CD4-positive, alpha-beta T cell treated with Interleukin-17A for 4 hours (primary cell): ENCODE data around the gene C20orf202.

Source experiments
- DNase-seq: peaks from one replicate; pipeline ENCODE4 v3.0.0-alpha.2; 2020; ENCODE audit warnings: mixed read lengths

The C20orf202 gene

DNA sequence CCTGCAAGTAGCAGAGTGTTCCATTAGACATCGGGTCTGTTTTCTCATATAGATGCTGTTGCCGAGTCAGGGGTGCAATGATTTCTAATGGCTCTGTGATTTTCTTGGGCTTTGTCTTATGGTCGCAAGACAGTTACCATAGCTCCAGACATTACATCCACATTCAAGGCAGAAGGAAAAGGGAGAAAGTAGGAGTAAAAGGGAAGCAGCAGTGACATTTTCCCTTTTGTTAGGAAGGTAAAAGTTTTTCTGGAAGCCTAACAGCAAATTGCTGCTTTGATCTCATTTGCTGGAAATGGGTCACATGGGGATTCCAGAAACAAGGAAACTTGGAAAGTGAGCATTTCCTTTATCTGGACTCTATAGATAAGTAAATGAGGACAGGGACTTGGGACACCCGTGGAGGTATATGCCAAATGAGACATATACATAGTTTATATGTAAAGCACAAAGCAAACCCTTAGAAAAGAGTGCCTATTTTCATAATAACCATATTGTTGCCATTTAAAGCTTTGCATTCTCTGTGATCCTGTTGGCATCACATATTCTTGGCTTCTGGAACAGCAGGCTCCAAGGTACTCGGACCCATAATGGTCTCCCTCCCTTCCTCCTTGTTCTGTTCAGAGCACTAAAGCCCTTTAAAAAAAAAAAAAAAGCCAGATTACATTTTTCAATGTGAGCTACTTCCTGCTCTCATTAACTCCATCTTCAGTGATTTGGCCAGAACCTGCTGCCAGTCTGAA, at the start of gene C20orf202:
Gene C20orf202, plus strand, starts transcription at position 693 of the 743 bp plus-strand sequence. CDS start 132 bp downstream, outside the sequence.
- DNase-seq, result no peak

DNA sequence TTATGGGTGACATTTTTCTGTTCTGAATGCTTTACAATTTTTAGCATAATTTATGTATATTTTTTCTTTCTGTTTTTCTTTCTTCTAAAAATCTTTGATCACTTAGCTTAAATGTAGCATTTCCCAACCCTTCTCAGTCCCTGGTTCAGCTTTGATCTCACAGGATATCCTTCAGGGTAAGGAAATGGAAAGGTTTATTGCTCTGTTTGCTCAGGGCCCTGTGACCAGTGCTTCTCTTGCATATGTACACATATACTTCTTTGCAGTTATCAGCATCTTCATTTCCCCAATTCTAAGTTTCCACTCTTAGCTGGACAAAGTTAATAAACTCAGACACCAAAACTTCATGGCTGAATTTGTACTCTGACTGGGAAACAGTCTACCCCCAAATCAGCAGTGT, 49.0 kb upstream of the C20orf202 start:
- DNase-seq, result no peak

DNA sequence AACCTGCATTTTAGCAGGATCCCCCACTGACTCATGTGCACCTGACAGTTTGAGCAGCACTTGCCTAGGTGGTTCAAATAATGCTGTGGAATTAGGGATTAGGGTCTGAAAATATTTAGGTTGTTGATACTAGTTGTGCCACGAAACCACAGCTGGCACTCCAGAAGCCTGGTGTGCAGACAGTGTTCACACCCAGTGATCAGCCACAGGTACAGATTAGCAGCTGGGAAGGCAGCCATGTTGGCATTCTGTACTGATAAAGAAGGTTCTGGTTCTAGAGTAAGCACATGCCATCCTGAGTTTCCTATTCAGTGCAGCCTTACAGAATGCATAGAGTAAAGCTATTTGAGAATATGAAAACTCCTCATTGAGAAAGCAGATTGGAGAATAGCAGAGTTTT, 48.6 kb upstream of the C20orf202 start:
- DNase-seq, result no peak

DNA sequence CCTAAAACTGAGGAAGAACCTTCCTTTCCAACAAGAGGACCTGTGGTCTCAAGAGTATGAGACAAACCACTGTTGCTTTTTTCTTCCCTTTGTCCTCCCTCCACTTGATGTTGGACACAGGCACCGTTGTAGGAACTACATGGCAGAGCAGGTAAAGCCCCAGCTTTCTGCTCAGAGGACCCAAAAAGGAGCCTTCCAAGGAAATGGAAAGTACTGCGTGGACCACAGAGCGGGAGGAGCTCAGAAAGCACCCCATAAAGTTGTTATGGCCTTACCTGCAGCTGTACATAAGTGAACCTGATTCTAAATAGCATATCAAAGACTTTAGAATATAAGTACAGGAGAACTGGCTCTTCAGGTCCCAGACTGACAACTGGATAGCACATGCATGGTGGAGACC, 47.9 kb upstream of the C20orf202 start:
- DNase-seq, result no peak

DNA sequence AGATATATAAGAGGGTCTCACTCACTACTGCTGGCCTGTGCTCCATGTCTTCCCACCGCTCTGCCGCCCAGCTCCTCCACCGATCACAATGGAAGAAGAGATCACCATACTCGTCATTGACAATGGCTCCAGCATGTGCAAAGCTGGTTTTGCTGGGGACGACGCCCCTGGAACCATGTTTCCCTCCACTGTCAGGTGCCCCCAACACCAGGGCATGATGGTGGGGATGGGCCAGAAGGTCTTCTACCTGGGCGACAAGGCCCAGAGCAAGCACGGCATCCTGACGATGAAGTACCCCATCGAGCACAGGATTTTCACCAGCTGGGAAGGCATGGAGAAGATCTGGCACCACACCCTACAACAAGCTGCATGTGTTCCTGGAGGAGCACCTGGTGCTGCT, 42.8 kb upstream of the C20orf202 start:
- DNase-seq, result no peak

DNA sequence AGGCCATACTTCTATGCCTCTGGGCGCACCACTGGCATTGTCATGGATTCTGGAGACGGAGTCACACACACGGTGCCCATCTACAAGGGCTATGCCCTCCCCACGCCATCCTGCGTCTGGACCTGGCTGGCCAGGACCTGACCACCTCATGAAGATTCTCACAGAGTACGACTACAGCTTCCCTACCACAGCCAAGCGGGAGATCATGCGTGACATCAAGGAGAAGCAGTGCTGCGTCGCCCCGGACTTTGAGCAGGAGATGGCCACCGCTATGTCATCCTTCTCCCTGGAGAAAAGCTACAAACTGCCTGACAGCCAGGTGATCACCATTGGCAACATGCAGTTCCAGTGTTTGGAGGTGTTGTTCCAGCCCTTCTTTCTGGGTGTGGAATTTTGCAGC, 42.3 kb upstream of the C20orf202 start:
- no peak for DNase-seq

DNA sequence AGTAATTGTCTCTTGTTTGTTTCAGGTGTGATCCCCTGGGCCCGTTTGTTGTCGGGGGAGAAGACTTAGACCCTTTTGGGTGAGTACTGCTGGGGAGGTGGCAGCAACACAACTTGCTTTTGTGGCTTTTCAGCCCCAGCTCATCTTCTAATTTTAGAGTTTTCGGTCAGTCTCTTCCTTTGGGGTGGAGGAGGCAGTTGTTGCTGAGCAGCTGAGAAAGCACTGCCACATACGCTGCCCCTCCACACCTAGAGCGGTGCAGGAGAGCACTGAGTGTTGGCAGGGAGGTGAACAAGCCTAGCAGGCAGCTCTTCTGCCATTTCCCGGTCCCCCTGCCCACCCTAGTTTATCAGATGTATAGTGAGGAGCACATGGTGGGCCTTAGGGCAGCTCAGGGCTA, 40.1 kb upstream of the C20orf202 start:
- DNase-seq, result no peak

DNA sequence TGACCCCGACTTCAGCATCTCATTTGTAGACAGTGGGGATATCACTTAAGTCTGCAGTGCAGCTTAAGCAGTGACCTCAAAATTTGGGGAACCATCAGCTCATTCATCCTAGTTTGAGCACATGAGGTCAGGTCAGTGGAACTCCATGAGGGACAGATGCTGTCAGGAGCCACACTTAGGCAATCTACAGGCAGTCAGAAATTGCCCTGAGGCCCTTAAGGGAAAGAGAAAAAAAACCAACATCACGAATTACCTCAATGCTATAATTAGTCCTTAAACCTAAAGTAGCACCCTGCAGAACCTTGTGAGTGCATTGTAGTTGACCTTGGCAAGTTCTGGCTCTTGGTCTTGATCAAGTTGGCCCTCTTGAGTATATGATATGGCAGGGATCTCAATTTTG, 39.6 kb upstream of the C20orf202 start:
- no peak for DNase-seq

DNA sequence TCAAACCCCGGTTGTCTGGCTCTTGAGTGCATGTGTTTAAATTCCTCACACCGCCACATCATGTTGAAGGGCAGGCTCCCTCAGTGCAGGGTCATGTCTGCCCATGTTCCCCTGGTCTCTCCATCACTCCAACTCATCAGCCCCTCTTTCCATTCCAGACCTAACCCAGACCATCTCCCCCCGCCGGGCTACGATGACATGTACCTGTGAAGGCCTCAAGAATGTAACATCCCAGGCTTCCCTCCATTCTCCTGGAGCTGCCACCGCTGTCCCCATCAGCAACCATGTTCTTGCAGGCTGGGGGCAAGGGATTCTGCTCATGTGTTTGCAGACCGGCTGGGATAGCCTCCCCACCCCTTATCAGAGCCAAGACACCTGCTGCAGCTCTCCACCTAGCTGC, 38.4 kb upstream of the C20orf202 start:
- DNase-seq, result no peak

DNA sequence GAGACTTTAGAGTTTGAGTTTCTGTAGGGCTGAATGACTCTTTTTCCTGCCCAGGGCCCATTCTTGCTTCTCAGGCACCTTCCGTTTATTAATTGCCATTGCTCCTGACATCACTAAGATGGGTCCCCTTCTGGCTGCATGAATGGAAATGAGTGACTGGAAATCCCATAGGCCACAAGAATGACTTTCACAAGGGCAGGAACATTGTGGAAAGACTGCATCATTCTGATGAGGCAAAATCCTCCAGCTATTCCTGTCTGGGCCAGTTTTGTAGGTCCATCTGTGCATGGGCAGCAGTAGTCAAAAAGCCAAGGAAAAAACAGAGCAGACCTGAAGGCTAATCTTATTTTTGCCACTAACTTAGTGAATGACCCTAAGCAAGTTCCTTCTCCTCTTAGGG, 37.7 kb upstream of the C20orf202 start:
- DNase-seq, result no peak

DNA sequence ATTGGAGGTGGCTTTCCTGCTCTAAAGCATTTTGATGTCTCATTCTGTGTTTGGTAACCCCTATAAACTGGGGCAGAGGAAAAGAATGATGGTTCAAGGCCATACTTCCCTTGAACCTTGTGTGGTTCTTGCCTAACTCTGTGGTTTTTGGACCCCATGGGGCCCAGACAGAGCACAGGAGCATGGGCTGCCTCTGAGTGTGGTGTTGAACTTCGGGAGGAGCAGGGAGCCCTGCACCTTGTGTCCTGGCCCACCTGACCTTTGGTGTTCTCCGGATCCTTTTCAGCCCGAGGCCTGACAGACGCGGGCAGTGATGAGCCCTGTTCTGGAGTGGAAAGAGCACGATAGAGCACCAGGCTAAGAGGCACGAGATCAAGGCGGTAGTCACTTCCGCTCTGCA, 37.3 kb upstream of the C20orf202 start:
- DNase-seq, result no peak

DNA sequence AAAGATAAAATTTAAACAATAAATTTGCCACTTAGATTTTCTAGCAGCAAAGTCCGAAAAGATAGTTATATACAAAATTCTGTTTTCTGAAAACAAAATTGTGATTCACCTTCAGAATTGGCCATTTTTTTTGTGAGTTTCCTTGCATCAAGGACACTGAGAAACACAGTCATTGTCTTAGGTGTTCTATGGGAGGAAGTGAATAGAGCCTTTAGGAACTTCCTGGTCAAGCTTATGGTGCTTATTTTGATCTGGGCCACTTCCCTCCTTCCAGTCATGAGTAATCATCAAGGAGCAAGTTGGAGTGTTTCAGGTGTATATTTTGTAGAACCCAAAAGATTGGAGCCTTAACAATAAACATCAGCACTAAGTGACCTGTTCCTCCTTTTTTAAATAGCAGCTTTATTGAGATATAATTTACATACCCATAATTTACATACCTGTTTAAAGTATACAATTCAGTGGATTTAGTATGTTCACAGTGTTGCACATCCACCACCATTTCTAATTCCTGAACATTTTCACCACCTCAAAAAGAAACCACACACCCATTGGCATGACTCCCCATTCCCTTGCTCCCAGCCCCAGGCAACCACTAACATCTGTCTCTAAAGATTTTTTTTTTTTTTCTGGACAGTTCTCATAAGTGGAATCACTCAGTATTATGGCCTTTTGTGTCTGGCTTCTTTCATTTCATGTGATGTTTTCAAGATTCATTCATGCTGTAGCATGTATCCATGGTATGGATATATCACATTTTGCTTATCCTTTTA, 36.1 kb upstream of the C20orf202 start:
- DNase-seq, result no peak

DNA sequence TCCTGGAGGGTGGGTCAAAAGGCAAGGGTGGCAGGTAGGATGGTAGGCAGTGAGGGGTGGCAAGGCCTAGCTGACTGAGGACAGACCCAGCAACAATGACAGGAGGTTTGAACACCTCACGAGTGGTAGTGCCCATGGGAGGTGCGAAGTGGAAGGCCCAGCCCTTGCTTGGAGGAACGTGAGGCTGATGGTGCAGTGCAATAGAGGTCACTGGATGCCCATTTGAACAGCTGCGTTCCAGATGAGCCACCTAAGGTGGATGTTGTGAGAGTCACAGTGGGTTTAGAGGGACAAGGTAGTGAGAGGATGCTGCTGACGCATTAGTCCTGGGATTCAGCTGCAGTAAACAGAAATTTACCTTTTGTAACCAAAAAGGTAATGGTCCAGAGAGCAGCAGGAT, 34.0 kb upstream of the C20orf202 start:
- DNase-seq, result no peak

DNA sequence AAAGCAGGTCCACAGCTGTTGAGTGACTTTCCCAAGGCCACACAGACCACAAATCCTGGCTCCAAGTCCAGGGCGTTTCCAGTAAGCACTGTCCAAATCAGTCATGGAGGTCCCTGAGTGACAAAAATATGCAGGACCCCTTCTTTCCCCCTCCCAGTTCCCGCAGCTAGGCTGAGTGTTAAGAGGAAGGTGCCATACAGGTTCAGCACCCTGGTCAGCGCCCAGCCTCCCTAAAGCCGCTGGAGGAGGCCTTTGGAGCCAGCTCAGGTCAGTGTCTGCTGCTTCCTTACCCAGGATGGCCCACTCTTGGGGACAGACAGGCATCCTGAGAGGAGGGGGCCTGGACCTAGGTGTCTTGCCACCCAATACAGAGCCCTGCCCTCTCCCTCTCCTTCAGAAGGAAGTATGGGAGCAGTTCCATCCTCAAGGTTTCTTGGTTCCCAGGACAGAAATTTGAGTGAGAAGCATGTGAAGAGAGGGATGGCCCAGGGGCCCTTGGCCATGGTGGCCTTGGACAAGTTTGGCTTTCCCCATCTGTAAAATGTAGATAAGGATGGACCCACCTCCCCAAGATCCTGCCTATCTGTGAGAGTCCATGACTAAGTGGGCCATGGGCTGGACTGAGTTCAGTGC, 31.7 kb upstream of the C20orf202 start:
- peak; percentile 27 for DNase-seq

DNA sequence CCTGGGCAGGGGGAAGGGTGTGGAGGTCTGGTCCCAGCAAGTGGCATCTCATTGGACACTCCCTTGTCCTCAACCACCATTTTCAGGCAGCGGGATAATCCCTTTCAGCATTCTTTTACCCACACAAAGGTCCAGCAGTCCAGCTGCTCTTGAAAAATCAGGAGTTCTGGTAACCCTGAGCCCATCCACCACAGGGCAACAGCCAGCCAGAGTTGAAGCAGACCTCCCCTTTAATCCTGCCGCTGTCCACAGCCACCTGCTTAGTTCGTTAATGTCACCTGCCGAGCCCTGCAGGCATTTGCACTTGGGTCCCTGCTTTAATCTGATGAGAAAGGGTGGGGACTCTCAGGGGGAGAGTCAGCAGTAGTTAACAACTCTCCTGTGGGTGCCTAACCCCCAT, 29.6 kb upstream of the C20orf202 start:
- no peak for DNase-seq

DNA sequence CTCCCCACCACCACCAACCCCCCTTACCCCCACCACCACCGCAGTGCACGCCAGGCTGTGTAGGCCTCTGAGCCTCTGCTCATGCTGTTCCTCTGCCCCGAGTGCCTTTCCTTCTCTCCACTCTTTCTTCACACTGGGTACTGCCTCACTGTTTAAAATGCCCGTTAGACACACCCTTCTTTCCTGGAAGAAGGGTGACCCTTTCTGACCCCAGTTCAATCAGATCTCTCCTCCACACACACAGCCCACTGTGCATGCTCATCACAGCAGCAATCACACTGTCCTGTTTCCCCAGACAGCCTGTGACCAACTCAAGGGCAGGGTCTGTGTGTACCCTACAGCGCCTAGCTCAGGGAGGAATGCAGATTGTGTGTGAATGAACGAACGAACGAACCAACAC, 28.5 kb upstream of the C20orf202 start:
- DNase-seq, result no peak

DNA sequence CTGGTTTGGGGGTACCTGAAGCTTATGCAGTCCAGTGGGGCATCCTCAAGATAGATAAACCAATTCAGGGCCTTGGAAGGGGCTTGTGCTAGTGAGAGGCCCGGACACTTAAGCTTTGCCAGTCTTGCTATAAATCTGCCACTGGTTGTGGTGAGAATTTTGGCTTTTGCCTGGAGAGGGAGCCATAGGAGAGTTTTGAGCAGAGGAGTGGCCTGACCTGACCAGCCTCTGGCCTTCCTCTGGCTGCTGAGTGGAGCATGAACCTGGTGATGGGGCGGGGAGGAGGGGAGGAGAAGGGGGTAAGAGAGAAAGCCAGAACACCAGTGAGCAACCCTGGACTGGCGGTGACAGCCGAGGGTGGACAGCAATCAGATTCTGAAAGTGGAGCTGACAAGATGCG, 25.6 kb upstream of the C20orf202 start:
- no peak for DNase-seq

DNA sequence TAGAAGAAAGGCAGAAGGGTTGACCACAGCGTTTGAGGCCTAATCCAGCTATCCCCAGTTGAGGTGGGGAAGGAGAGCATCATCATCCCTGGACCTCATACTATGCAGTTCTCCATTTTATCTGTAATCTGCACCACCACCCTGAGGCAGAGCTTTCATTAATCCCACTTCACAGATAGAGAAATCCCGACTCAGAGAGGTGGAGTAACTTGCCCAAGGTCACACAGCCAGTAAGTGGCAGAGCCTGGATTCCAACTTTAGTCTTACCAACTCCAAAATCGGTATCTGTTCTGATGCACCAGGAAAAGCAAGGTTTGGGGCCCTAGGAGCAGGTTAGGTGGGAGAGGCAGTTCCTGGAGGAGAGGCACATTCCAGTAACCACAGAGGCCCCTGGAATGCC, 25.2 kb upstream of the C20orf202 start:
- no peak for DNase-seq

DNA sequence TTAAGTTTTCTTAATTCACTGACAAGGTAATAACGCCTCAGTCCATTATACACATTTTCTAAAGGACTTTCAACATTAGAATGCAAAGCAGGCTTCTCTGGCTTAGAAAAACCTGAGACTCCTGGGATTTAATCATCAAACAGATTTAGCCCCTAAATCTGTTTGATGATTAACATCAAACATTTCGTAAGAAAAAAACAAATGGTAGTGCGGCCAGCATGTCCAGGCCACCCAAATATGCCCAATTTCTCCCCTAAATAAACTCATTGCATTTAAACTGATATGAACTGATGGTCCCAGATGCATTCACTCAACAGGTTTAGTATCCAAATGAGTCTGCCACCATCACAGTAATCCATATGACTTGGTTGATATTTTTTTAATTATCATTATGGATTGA, 24.6 kb upstream of the C20orf202 start:
- DNase-seq, result no peak

DNA sequence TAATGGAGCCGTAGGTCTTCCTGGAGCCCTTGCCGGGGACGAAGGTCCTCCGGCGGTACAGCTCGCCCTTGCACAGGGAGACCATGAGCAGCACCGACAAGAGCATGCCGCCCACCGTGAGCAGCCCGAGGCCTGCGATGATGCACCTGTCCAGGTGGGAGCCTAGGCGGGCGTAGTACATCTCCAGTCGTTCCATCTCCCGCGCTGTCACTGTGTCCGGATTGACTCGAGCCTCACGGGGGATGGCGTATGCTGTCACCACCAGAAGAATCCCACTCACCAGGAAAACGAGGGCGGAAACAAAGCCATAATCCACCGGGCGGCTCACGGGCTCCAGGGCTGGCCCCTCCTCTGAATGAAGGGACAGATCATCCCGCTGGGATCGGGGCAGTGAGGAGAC, 22.3 kb upstream of the C20orf202 start:
- no peak for DNase-seq

DNA sequence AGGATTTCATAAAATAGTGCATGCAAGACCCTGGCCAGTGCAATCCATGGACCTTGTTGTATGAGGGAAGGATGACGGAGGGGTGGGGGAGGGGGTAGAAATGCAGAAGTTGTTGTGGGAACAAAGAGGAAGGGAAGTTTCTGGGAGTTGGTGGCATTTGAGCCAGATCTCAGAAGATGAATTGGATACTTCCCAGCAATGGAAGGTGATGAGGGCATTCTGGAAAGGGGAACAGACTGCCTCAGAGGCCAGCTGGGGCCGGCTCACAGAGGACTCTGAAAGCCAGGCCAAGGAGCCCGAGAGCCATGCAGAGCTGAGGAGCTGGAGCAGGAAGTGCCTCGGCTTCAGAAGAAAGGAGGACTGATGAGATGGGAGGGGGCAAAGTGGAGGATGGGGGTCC, 21.1 kb upstream of the C20orf202 start:
- DNase-seq, result no peak

DNA sequence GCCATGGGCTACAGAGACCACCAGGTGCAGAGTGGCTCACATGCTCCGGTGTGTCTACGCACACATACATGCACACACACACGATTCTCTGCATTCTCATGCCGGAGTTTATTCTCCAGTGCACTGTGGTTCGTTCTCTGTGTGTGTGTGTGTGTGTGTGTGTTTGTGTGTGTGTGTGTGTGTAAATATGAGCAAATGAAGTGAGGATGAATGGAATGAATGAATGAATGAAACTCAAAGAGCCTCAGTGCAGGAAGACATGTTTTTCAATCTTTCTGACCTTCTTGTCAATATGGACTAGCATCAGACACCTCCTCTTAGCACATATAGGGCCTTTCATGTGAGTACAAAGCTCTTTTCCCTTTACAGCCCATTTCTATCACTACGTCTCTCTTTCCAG, 20.1 kb upstream of the C20orf202 start:
- no peak for DNase-seq

DNA sequence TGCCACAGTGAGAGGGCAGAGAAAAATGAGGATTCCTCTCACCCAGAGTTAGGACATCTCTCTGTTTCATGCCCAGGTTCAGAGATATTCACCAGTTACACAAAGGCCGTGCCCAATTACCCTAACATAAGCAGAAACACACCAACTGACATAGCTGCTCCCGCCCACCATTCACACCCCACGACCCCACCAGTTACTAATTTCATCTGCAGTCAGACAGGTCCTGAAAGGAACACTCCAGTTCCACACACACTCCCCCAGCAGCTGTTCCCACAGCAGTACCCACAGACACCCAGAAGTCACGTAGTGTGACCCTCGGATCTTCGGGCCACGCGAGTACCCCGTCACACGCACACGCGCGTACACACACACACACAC, 19.0 kb upstream of the C20orf202 start:
- DNase-seq, result no peak

DNA sequence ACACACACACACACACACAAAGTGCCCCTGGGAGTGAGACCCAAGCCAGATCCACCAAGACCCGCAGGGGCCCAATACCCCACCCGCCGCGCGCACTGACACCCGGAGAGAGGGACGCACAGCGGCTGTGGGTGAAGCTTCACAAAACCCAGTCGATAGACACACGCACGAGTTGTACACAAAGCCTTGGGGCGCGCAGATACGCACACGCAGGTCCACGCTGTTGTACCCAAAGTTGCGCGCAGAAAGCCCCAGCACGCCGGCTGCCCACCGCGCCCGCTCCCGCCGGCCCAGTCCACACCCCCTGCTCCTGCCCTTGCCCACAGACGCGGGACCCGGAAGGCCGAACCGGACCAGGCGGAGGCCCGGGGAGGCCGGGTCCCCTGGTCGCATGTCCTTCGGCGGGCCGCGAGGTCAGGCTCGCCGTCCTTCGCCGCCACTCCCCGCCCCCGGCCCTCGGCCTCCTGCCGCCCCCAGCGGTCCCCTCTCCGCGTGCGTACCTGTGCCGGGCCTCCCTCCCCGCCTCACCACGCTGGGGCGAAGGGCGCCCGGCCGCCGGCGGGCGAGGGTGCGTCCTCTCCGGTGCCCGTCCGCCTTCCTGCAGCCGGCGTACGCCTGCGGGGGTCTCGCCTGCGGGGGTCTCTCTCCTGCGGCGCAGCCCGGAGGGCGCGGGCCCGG, 18.5 kb upstream of the C20orf202 start, which contains the start of gene TMEM74B:
Gene TMEM74B, minus strand, starts transcription at position 344 of the 678 bp plus-strand sequence. CDS start 1,180 bp downstream, outside the sequence.
- no peak for DNase-seq
